Panc1 (cell line): ENCODE data around the gene RAD50. TPM values are rescaled to one million over a fixed set of nuclear protein-coding genes. Genes with fewer than 3 reads are reported as not detected.

Experiments
- ATAC-seq: fragments of 200-7000 bp; cut with Tn5 transposase; 2 replicates; pipeline ENCODE4 v1.9.1; 2020; ENCODE audit warnings: mild to moderate bottlenecking, moderate library complexity
- BruUV-seq: library from RNA; stranded (reverse); fragments of 400-500 nt; replicated peaks from 2 replicates; lab custom pipeline; 2021; lab: Mats Ljungman, UMichigan
- CTCF ChIA-PET: fragments of 300-600 bp; sonication (Branson Sonifier 250); formaldehyde crosslinking; loops from one replicate; lab custom pipeline; 2022; ENCODE audit warnings: antibody characterized with exemption; lab: Charles Lee
- POLR2A ChIA-PET: fragments of 300-600 bp; sonication (Branson Sonifier 250); formaldehyde crosslinking; loops from one replicate; lab custom pipeline; 2022; ENCODE audit warnings: antibody characterized with exemption; lab: Charles Lee
- DNase-seq: peaks from one replicate; pipeline ENCODE4 v3.0.0-alpha.2; 2010; ENCODE audit warnings: low read depth, low spot score
- H3K27ac ChIP-seq: 2 replicates; pipeline ENCODE4 v1.5.1; 2011; ENCODE audit warnings: mild to moderate bottlenecking, low read length, inconsistent platforms
- H3K27me3 ChIP-seq: fragments of 200-500 bp; sonication (Bioruptor generic); 2 replicates; pipeline ENCODE4 v1.6.0; 2014; ENCODE audit warnings: low read length, inconsistent platforms; ENCODE audit not compliant: control insufficient read depth, insufficient read depth
- H3K36me3 ChIP-seq: fragments of 200-500 bp; sonication (Bioruptor generic); 2 replicates; pipeline ENCODE4 v1.5.1; 2014; ENCODE audit warnings: inconsistent platforms, mild to moderate bottlenecking, low read length, moderate library complexity; ENCODE audit not compliant: control insufficient read depth, insufficient read depth
- H3K4me1 ChIP-seq: 2 replicates; pipeline ENCODE4 v1.5.1; 2011; ENCODE audit warnings: inconsistent platforms, mild to moderate bottlenecking, low read length, moderate library complexity; ENCODE audit not compliant: control insufficient read depth, insufficient read depth
- H3K4me3 ChIP-seq, 2 experiments: 2 replicates each; pipeline ENCODE4 v1.5.1; 2011 to 2012; ENCODE audit warnings: low read depth in 2 of 2, low read length in 2 of 2, mild to moderate bottlenecking in 2 of 2, inconsistent platforms in 1 of 2, moderate library complexity in 1 of 2
- H3K9me3 ChIP-seq: fragments of 200-500 bp; sonication (Bioruptor generic); 2 replicates; pipeline ENCODE4 v1.5.1; 2014; ENCODE audit warnings: low read depth, mild to moderate bottlenecking, inconsistent platforms, low read length, moderate library complexity; ENCODE audit not compliant: control insufficient read depth, insufficient read depth
- POLR2AphosphoS5 ChIP-seq: IDR thresholded peaks from 2 replicates; pipeline ENCODE4 v1.6.1; 2012; ENCODE audit warnings: mild to moderate bottlenecking, low read depth, low read length, moderate library complexity
- REST ChIP-seq, 2 experiments: IDR thresholded peaks; 2 replicates each; pipeline ENCODE4 v1.6.1; 2011 to 2012; ENCODE audit warnings: low read depth in 2 of 2, control low read depth in 1 of 2, low read length in 1 of 2, mild to moderate bottlenecking in 1 of 2, moderate library complexity in 1 of 2; ENCODE audit not compliant: insufficient read depth in 1 of 2
- SIN3A ChIP-seq: IDR thresholded peaks from 2 replicates; pipeline ENCODE4 v1.6.1; 2012; ENCODE audit warnings: low read depth, mild to moderate bottlenecking, low read length, moderate library complexity, borderline replicate concordance; ENCODE audit not compliant: insufficient read depth
- TCF7L2 ChIP-seq: IDR thresholded peaks from 2 replicates; pipeline ENCODE4 v1.6.1; 2011; ENCODE audit warnings: mild to moderate bottlenecking, low read depth, low read length, inconsistent platforms
- in situ Hi-C: cut with HindIII; loops from 2 replicates; pipeline ENCODE4 v1.10.0; 2016; ENCODE audit warnings: low sequenced_read_pairs, low pct_unique_long_range_greater_than_20kb
- intact Hi-C: fragments of 100-400 bp; cut with micrococcal nuclease; formaldehyde crosslinking; loops from one replicate; pipeline ENCODE4 v1.10.0; 2022; ENCODE audit not compliant: unreplicated experiment
- total RNA-seq: library from RNA; stranded (reverse); gene quantifications from one replicate; pipeline ENCODE4 v1.2.1, GENCODE V29; 2021; ENCODE audit not compliant: unreplicated experiment
- TF ChIP-seq, protein P1 (sequence below): fragments of 450-650 bp; IDR thresholded peaks from 2 replicates; pipeline ENCODE4 v1.5.1; 2017; ENCODE audit warnings: mild to moderate bottlenecking

The RAD50 gene
- total RNA-seq, 1 experiment from 2014 or later, result 77.6 TPM

DNA sequence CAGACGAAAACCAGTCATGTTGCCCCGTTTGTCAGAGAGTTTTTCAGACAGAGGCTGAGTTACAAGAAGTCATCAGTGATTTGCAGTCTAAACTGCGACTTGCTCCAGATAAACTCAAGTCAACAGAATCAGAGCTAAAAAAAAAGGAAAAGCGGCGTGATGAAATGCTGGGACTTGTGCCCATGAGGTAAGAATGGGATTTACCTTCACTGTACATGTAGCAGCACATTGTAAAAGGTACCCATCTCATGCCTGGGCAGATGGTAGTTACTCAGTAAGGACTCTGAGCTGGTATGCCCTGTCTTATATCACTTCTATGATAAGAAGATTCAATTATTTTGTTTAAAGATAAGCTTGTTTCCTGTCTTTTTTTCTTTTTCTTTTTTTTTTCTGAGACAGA, 38.8 kb downstream of the RAD50 start:
- no peak for ATAC-seq
- CTCF ChIA-PET, result interaction anchor here (0.9 kb wide), 1 partner anchor 119 kb away, joined by 3 read pairs; no protein-coding TSS in a partner anchor
- in situ Hi-C loops, result no loop called here

DNA sequence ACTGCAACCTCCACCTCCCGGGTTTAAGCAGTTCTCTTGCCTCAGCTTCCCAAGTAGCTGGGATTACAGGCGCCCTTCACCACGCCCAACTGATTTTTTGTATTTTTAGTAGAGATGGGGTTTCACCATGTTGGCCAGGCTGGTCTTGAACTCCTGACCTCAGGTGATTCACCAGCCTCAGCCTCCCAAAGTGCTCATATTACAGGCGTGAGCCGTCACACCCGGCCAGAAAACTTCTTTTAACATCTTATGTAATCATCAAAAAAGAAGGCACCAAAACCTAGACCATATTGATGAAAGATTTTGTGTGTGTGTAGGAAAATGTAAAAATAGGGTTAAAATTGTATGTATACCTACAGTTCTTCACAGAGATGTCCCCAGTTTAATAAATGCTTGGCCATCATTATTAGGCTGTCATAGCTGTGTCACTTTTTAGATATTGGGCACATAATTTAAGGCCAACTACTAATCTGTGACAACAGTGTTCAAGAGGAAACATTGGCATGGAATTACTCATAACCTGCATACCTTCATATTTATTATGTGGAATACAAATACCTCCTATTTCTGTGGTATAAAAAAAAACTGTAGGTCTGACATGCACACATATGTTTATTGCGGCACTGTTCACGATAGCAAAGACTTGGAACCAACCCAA, 44.4 kb downstream of the RAD50 start:
- H3K27ac ChIP-seq, result no peak overlapping the region
- ATAC-seq (no peak), DNase-seq (no peak)
- TF ChIP-seq, protein P1, sequence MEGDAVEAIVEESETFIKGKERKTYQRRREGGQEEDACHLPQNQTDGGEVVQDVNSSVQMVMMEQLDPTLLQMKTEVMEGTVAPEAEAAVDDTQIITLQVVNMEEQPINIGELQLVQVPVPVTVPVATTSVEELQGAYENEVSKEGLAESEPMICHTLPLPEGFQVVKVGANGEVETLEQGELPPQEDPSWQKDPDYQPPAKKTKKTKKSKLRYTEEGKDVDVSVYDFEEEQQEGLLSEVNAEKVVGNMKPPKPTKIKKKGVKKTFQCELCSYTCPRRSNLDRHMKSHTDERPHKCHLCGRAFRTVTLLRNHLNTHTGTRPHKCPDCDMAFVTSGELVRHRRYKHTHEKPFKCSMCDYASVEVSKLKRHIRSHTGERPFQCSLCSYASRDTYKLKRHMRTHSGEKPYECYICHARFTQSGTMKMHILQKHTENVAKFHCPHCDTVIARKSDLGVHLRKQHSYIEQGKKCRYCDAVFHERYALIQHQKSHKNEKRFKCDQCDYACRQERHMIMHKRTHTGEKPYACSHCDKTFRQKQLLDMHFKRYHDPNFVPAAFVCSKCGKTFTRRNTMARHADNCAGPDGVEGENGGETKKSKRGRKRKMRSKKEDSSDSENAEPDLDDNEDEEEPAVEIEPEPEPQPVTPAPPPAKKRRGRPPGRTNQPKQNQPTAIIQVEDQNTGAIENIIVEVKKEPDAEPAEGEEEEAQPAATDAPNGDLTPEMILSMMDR, result no peak
- no peak for TF ChIP-seq SIN3A
- TF ChIP-seq POLR2AphosphoS5, result no peak
- TF ChIP-seq TCF7L2, result no peak
- TF ChIP-seq REST (IDR thresholded peaks at IDR 0.05; ENCODE audit: insufficient read depth in 1 of 2, low read depth in 2 of 2, low read length in 1 of 2), result no peak
- H3K27me3 ChIP-seq, result no peaks in the 10 kb centered on the region
- intact Hi-C loops (no loop called here), in situ Hi-C loops (no loop called here)
- H3K4me3 ChIP-seq, result no peak overlapping the region
- H3K9me3 ChIP-seq, result no peaks in the 10 kb centered on the region
- peaks cover 21% of the 10 kb centered on the region for H3K36me3 ChIP-seq
- BruUV-seq, result no TSS peak
- ChIA-PET CTCF (no interaction called here), POLR2A (no interaction called here)
- no peaks in the 10 kb centered on the region for H3K4me1 ChIP-seq

More for the DNA sequence above, 38.8 kb downstream of the RAD50 start:
- Histone ChIP-seq H3K27ac (no peak overlapping the region), H3K36me3 (peaks cover 36% of the 10 kb centered on the region), H3K27me3 (no peaks in the 10 kb centered on the region), H3K4me1 (no peaks in the 10 kb centered on the region), H3K4me3 (no peak overlapping the region), H3K9me3 (no peaks in the 10 kb centered on the region)
- intact Hi-C loops, result no loop called here
- TF ChIP-seq SIN3A, result no peak
- no peak for TF ChIP-seq TCF7L2
- TF ChIP-seq REST (IDR thresholded peaks at IDR 0.05; ENCODE audit: insufficient read depth in 1 of 2, low read depth in 2 of 2, low read length in 1 of 2), result no peak
- TF ChIP-seq, protein P1, result no peak
- TF ChIP-seq POLR2AphosphoS5, result no peak
- DNase-seq, result no peak
- POLR2A ChIA-PET, result no interaction called here
- no TSS peak for BruUV-seq
